Measurements from ENCODE around the gene HLA-F. TPM values are rescaled to one million over a fixed set of nuclear protein-coding genes. Genes with fewer than 3 reads are reported as not detected.

HLA-F gene
- total RNA-seq, 3 donors from 2014 or later (not counting 1 experiment from before 2014, with no cell fraction given), result 1,031 to 1,621 (median 1,125) TPM

DNA sequence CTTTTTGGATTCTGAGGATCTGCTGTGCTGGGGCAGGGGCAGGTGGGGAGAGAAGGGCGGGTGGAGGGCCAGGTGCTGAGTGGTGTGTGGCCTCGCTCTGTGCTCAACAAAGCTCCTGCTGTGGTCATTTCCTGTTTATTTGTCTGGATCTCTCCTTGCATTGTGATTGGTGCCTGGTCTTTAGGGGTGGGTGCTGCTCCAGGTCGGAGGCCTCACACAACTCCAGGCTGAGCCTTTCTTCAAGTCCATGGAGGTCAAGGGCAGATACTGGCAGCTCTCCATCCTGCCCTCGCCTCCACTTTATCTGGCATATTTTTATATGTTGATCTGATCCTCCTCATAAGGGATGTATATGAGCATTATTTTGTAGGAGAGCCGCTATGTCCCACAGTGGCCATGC is 36.2 kb downstream of the HLA-F start:
- Mint-ChIP-seq H3K4me1 (peaks cover 0 to 10% of the 10 kb centered on the region in 2 donors), H3K36me3 (no peaks in the 10 kb centered on the region), H3K27me3 (ENCODE audit: low read depth in 2 of 2) (no peaks in the 10 kb centered on the region), H3K9me3 (no peaks in the 10 kb centered on the region), H3K4me3 (no peak overlapping the region), H3K27ac (no peak overlapping the region)
- ATAC-seq, result no peak
- DNase-seq, result no peak
- intact Hi-C loops (cut with micrococcal nuclease), result no loop called here
- Histone ChIP-seq H3K4me3 (ENCODE audit: low read length) (no peak overlapping the region), H3K27ac (ENCODE audit: low read length) (no peak overlapping the region), H3K4me1 (ENCODE audit: control insufficient read depth, insufficient read depth, low read length) (no peaks in the 10 kb centered on the region), H3K36me3 (ENCODE audit: control insufficient read depth, insufficient read depth, low read length) (no peaks in the 10 kb centered on the region), H3K27me3 (ENCODE audit: control insufficient read depth, insufficient read depth, low read length) (no peaks in the 10 kb centered on the region), H3K9me3 (ENCODE audit: control insufficient read depth, insufficient read depth, low read length) (no peaks in the 10 kb centered on the region)
- 87% methylated on average over 5 of the region's 5 CpGs for WGBS (ENCODE audit: insufficient coverage)
- TF ChIP-seq, protein P1, sequence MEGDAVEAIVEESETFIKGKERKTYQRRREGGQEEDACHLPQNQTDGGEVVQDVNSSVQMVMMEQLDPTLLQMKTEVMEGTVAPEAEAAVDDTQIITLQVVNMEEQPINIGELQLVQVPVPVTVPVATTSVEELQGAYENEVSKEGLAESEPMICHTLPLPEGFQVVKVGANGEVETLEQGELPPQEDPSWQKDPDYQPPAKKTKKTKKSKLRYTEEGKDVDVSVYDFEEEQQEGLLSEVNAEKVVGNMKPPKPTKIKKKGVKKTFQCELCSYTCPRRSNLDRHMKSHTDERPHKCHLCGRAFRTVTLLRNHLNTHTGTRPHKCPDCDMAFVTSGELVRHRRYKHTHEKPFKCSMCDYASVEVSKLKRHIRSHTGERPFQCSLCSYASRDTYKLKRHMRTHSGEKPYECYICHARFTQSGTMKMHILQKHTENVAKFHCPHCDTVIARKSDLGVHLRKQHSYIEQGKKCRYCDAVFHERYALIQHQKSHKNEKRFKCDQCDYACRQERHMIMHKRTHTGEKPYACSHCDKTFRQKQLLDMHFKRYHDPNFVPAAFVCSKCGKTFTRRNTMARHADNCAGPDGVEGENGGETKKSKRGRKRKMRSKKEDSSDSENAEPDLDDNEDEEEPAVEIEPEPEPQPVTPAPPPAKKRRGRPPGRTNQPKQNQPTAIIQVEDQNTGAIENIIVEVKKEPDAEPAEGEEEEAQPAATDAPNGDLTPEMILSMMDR (IDR thresholded peaks at IDR 0.05), result no peak

DNA sequence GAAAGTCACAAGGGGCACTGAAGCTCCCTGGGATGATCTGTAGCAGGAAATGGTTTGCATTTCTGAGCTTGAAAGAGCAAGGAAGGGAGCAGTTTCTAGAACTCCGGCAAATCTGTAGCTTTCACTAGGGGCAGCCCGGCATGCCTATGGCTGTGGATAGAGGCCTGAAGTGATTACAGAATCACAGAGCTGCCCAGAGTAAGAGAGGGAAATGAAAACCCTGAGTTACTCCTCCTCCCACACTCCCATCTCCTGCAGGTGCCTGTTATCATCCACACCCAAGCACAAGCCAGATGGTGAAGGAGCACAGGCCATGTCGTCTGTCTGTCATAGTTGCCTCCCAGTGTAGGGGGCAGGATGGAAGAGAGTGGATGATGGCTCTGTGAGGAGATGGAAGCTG is 37.1 kb downstream of the HLA-F start:
- H3K27ac Mint-ChIP-seq, result no peak overlapping the region
- Histone ChIP-seq H3K27me3 (ENCODE audit: control insufficient read depth, insufficient read depth, low read length) (no peaks in the 10 kb centered on the region), H3K4me1 (ENCODE audit: control insufficient read depth, insufficient read depth, low read length) (no peaks in the 10 kb centered on the region), H3K27ac (ENCODE audit: low read length) (no peak overlapping the region), H3K36me3 (ENCODE audit: control insufficient read depth, insufficient read depth, low read length) (no peaks in the 10 kb centered on the region), H3K9me3 (ENCODE audit: control insufficient read depth, insufficient read depth, low read length) (no peaks in the 10 kb centered on the region), H3K4me3 (ENCODE audit: low read length) (no peak overlapping the region)
- ATAC-seq (no peak), DNase-seq (no peak)
- H3K4me1 Mint-ChIP-seq, result peaks cover 0 to 9% of the 10 kb centered on the region in 2 donors
- no peaks in the 10 kb centered on the region for H3K27me3 Mint-ChIP-seq (ENCODE audit: low read depth in 2 of 2)
- no peaks in the 10 kb centered on the region for H3K9me3 Mint-ChIP-seq
- intact Hi-C loops (cut with micrococcal nuclease), result no loop called here
- no peak overlapping the region for H3K4me3 Mint-ChIP-seq
- TF ChIP-seq, protein P1 (IDR thresholded peaks at IDR 0.05), result no peak
- 80% methylated on average over 1 of the region's 3 CpGs for WGBS (ENCODE audit: insufficient coverage)
- no peaks in the 10 kb centered on the region for H3K36me3 Mint-ChIP-seq

DNA sequence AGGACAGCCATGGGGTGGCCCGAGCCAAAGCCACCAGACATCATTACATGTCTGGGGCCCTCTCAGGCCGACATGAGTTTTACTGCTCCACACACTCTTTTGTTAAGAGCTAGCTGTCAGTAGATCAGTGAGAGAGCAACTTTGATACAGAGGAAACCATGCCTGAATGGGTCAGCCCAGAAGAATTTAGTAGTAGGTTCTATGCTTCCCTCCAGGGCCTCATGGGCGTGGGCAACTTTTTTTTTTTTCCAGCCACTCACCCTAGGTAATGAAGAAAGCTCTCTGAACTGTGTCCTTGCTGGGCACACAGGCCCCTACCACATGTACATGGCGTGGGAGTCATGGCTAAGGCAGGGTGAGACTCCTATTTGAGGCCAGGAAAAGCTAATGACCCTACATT is 38.8 kb downstream of the HLA-F start:
- no peak overlapping the region for H3K4me3 ChIP-seq (ENCODE audit: low read length)

DNA sequence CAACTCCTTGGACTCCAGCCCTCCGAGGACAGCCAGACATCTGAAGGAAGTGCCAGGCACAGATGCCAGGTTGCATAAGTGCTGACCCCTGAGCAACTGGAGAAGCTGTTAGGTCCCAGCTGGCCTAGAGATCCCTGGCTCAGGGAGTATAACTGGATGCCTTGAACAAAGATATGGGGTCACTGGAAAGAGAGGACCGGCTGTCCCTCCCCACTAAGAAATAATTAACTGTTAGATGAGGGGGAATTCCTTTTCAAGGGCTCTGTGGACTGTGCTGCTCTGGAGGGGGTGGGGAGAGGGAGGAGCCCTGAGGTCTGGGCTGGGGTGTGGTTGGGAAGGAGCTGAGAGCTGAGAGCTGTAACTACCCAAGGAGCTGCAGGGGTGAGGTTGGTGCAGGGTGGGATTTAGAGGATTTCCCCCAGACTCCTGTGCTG is 39.6 kb downstream of the HLA-F start:
- Histone ChIP-seq H3K4me3 (ENCODE audit: low read length) (no peak overlapping the region), H3K27me3 (ENCODE audit: control insufficient read depth, insufficient read depth, low read length) (no peaks in the 10 kb centered on the region), H3K36me3 (ENCODE audit: control insufficient read depth, insufficient read depth, low read length) (no peaks in the 10 kb centered on the region), H3K9me3 (ENCODE audit: control insufficient read depth, insufficient read depth, low read length) (no peaks in the 10 kb centered on the region), H3K27ac (ENCODE audit: low read length) (no peak overlapping the region), H3K4me1 (ENCODE audit: control insufficient read depth, insufficient read depth, low read length) (no peaks in the 10 kb centered on the region)
- no peak overlapping the region for H3K4me3 Mint-ChIP-seq
- 83% methylated on average over 2 of the region's 2 CpGs for WGBS (ENCODE audit: insufficient coverage)
- H3K36me3 Mint-ChIP-seq, result no peaks in the 10 kb centered on the region
- H3K4me1 Mint-ChIP-seq, result no peaks in the 10 kb centered on the region
- peaks cover 0 to 14% of the 10 kb centered on the region in 2 donors for H3K27me3 Mint-ChIP-seq (ENCODE audit: low read depth in 2 of 2)
- H3K27ac Mint-ChIP-seq, result no peak overlapping the region
- ATAC-seq, result no peak
- no peaks in the 10 kb centered on the region for H3K9me3 Mint-ChIP-seq
- intact Hi-C loops (cut with micrococcal nuclease), result no loop called here
- DNase-seq, result no peak
- TF ChIP-seq, protein P1 (IDR thresholded peaks at IDR 0.05), result no peak

More for the DNA sequence above, 38.8 kb downstream of the HLA-F start:
- Mint-ChIP-seq H3K9me3 (no peaks in the 10 kb centered on the region), H3K27ac (no peak overlapping the region), H3K36me3 (no peaks in the 10 kb centered on the region), H3K4me3 (no peak overlapping the region), H3K4me1 (peaks cover 0 to 6% of the 10 kb centered on the region in 2 donors), H3K27me3 (ENCODE audit: low read depth in 2 of 2) (peaks cover 0 to 10% of the 10 kb centered on the region in 2 donors)
- Histone ChIP-seq H3K27ac (ENCODE audit: low read length) (no peak overlapping the region), H3K27me3 (ENCODE audit: control insufficient read depth, insufficient read depth, low read length) (no peaks in the 10 kb centered on the region), H3K4me1 (ENCODE audit: control insufficient read depth, insufficient read depth, low read length) (no peaks in the 10 kb centered on the region), H3K36me3 (ENCODE audit: control insufficient read depth, insufficient read depth, low read length) (no peaks in the 10 kb centered on the region), H3K9me3 (ENCODE audit: control insufficient read depth, insufficient read depth, low read length) (no peaks in the 10 kb centered on the region)
- DNase-seq (no peak), ATAC-seq (no peak)
- TF ChIP-seq, protein P1 (IDR thresholded peaks at IDR 0.05), result no peak
- intact Hi-C loops (cut with micrococcal nuclease), result no loop called here
- WGBS (ENCODE audit: insufficient coverage), result 64% methylated on average over 3 of the region's 4 CpGs

Measured in natural killer cell (primary cell).